Measurements from ENCODE around the gene FOXO6. TPM values are rescaled to one million over a fixed set of nuclear protein-coding genes. Genes with fewer than 3 reads are reported as not detected.

The FOXO6 gene
- polyA plus RNA-seq, 1 of the 3 experiments (the other 2 are of a cell fraction), result 0.35 TPM

- TF ChIP-seq RAD21 (IDR thresholded peaks at IDR 0.05; ENCODE audit: low read length) (no peak), JUND (IDR thresholded peaks at IDR 0.05) (no peak), MEF2A (IDR thresholded peaks at IDR 0.05; ENCODE audit: borderline replicate concordance, low read depth) (no peak), TEAD4 (IDR thresholded peaks at IDR 0.05; ENCODE audit: borderline replicate concordance, insufficient read depth) (no peak), NFIC (IDR thresholded peaks at IDR 0.05; ENCODE audit: borderline replicate concordance) (no peak), TAF1 (IDR thresholded peaks at IDR 0.05; ENCODE audit: borderline replicate concordance, low read depth, low read length) (no peak), SIN3A (IDR thresholded peaks at IDR 0.05; ENCODE audit: borderline replicate concordance, low read depth, low read length) (no peak), TCF12 (IDR thresholded peaks at IDR 0.05) (no peak), GATA2 (CRISPR knock-in tag; IDR thresholded peaks at IDR 0.05) (no peak), NRF1 (IDR thresholded peaks at IDR 0.05; ENCODE audit: low read depth, low read length) (no peak), CHD2 (IDR thresholded peaks at IDR 0.05; ENCODE audit: low read length, partially characterized antibody) (no peak), IRF3 (IDR thresholded peaks at IDR 0.05; ENCODE audit: low read depth, low read length) (no peak), FOXJ3 (CRISPR knock-in tag; IDR thresholded peaks at IDR 0.05) (no peak), EZH2phosphoT487 (IDR thresholded peaks at IDR 0.05; ENCODE audit: borderline replicate concordance, low read depth) (no peak), MAX (IDR thresholded peaks at IDR 0.05; ENCODE audit: low read depth) (no peak), GABPA (IDR thresholded peaks at IDR 0.05; ENCODE audit: low read depth) (no peak)
- TF ChIP-seq, protein P1, sequence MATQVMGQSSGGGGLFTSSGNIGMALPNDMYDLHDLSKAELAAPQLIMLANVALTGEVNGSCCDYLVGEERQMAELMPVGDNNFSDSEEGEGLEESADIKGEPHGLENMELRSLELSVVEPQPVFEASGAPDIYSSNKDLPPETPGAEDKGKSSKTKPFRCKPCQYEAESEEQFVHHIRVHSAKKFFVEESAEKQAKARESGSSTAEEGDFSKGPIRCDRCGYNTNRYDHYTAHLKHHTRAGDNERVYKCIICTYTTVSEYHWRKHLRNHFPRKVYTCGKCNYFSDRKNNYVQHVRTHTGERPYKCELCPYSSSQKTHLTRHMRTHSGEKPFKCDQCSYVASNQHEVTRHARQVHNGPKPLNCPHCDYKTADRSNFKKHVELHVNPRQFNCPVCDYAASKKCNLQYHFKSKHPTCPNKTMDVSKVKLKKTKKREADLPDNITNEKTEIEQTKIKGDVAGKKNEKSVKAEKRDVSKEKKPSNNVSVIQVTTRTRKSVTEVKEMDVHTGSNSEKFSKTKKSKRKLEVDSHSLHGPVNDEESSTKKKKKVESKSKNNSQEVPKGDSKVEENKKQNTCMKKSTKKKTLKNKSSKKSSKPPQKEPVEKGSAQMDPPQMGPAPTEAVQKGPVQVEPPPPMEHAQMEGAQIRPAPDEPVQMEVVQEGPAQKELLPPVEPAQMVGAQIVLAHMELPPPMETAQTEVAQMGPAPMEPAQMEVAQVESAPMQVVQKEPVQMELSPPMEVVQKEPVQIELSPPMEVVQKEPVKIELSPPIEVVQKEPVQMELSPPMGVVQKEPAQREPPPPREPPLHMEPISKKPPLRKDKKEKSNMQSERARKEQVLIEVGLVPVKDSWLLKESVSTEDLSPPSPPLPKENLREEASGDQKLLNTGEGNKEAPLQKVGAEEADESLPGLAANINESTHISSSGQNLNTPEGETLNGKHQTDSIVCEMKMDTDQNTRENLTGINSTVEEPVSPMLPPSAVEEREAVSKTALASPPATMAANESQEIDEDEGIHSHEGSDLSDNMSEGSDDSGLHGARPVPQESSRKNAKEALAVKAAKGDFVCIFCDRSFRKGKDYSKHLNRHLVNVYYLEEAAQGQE (IDR thresholded peaks at IDR 0.05; ENCODE audit: low read depth, low read length), result no peak
- Histone ChIP-seq H2AFZ (ENCODE audit: low read depth) (no peak overlapping the region), H4K20me1 (ENCODE audit: insufficient read depth) (no peaks in the 10 kb centered on the region), H3K27me3 (ENCODE audit: insufficient read depth) (no peaks in the 10 kb centered on the region), H3K27ac (ENCODE audit: low read depth in 2 of 2, low read length in 1 of 2) (no peak overlapping the region), H3K36me3 (replicated peaks in 1 of 2; ENCODE audit: control insufficient read depth in 1 of 2, insufficient read depth in 2 of 2, low read length in 1 of 2) (no peaks in the 10 kb centered on the region), H3K4me1 (ENCODE audit: control insufficient read depth in 1 of 2, insufficient read depth in 2 of 2, low read depth in 1 of 2, low read length in 1 of 2) (peaks cover 0 to 11% of the 10 kb centered on the region in 2 experiments; a peak in 1 of 4 replicates), H3F3A (replicated peaks; ENCODE audit: insufficient read depth) (peaks cover 14% of the 10 kb centered on the region), H3K4me3 (ENCODE audit: low read depth in 2 of 2, low read length in 1 of 2) (no peak overlapping the region), H3K9ac (no peak overlapping the region), H3K4me2 (no peak overlapping the region), H3K9me3 (no peaks in the 10 kb centered on the region), H3K9me2 (no peaks in the 10 kb centered on the region), H3K79me2 (ENCODE audit: insufficient read depth) (no peaks in the 10 kb centered on the region)
- ChIA-PET POLR2A (no interaction called here), CTCF (interaction anchor here (1.0 kb wide), 1 partner anchor 143 kb away, joined by 5 read pairs; no protein-coding TSS in a partner anchor)
- WGBS (ENCODE audit: low lambda C conversion rate), result 93% methylated on average over 2 of the region's 2 CpGs
- no peak for DNase-seq
Observed at GRCh38 chr1:41425369-41425768, 64.1 kb downstream of the FOXO6 start.
